ENCODE data around the gene GCNT3. TPM values are rescaled to one million over a fixed set of nuclear protein-coding genes. Genes with fewer than 3 reads are reported as not detected.
"Not testable (repeated sequence)": the region's sequence is repeated elsewhere in the genome, so short reads cannot be mapped to it uniquely, and the experiment has no call there.

The GCNT3 gene
- total RNA-seq, 1 experiment from 2014 or later: 0.52 TPM

DNA sequence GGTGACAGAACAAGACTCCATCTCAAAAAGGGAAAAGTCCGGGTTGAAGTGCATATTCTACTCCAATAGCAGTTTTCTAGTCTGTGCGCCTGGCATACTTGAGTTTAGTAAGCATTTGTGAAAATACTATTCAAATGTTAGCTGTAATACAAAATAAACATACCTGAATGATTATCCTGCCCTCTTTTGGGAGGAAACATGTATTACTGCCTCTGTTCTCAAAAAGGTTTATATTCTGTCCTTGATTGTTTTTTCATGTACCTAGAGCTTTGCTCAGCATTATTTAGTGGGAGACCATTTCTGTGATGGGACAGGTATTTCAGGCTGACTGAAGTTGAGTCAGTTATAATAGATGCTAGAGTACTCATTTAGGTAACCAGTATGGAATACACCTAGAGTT is 25.9 kb downstream of the GCNT3 start:
- BruUV-seq (replicated peaks); H3K9me2 ChIP-seq (ENCODE audit: insufficient read depth); H3K9me3 ChIP-seq (ENCODE audit: insufficient read depth, low read depth); H3K27me3 ChIP-seq (ENCODE audit: insufficient read depth, low read depth); intact Hi-C loops (cut with micrococcal nuclease; ENCODE audit: unreplicated experiment); DNase-seq; H3F3A ChIP-seq (ENCODE audit: insufficient read depth, low read depth); H3K4me1 ChIP-seq (replicated peaks; ENCODE audit: insufficient read depth); H2AFZ ChIP-seq; H3K27ac ChIP-seq; H3K79me2 ChIP-seq (ENCODE audit: low read depth); H3K4me2 ChIP-seq; H3K36me3 ChIP-seq (ENCODE audit: low read depth); H3K4me3 ChIP-seq; H4K20me1 ChIP-seq (ENCODE audit: insufficient read depth); CTCF ChIA-PET: not testable (repeated sequence)
- POLR2A ChIA-PET (ENCODE audit: unreplicated experiment): interaction anchor here (0.6 kb wide), 1 partner anchor 198 kb away, joined by 3 read pairs; no protein-coding TSS in a partner anchor
- peak; percentile 40; the same call in 1 of the 2 replicates for TF ChIP-seq CTCF (conservative IDR thresholded peaks at IDR 0.05)

GRCh38 chr15:59642351-59642750 is 30.8 kb downstream of the GCNT3 start:
- no peaks in the 10 kb centered on the region for H4K20me1 ChIP-seq (ENCODE audit: insufficient read depth)
- no TSS peak for BruUV-seq (replicated peaks)
- POLR2A ChIA-PET (ENCODE audit: unreplicated experiment): no interaction called here
- no peaks in the 10 kb centered on the region; the same call in 1 of the 2 replicates for H3K79me2 ChIP-seq (ENCODE audit: low read depth)
- H3K27me3 ChIP-seq (ENCODE audit: insufficient read depth, low read depth): no peaks in the 10 kb centered on the region
- intact Hi-C loops (cut with micrococcal nuclease; ENCODE audit: unreplicated experiment): no loop called here
- no peak overlapping the region for H3K4me2 ChIP-seq
- H3K36me3 ChIP-seq (ENCODE audit: low read depth): peaks cover 9% of the 10 kb centered on the region; the same call in 1 of the 2 replicates
- H3K9me3 ChIP-seq (ENCODE audit: insufficient read depth, low read depth): no peaks in the 10 kb centered on the region
- H3F3A ChIP-seq (ENCODE audit: insufficient read depth, low read depth): no peaks in the 10 kb centered on the region
- H3K4me3 ChIP-seq: no peak overlapping the region
- H3K9me2 ChIP-seq (ENCODE audit: insufficient read depth): no peaks in the 10 kb centered on the region
- CTCF ChIA-PET: interaction anchor here (0.7 kb wide), 1 partner anchor 10 kb away, joined by 16 read pairs; no protein-coding TSS in a partner anchor
- no peak for TF ChIP-seq EZH2 (IDR thresholded peaks at IDR 0.05; ENCODE audit: low read depth)
- peak; percentile 56 for TF ChIP-seq CTCF (conservative IDR thresholded peaks at IDR 0.05)
- no peak for DNase-seq
- H2AFZ ChIP-seq: no peak overlapping the region
- H3K27ac ChIP-seq: no peak overlapping the region
- H3K4me1 ChIP-seq (replicated peaks; ENCODE audit: insufficient read depth): no peaks in the 10 kb centered on the region

DNA sequence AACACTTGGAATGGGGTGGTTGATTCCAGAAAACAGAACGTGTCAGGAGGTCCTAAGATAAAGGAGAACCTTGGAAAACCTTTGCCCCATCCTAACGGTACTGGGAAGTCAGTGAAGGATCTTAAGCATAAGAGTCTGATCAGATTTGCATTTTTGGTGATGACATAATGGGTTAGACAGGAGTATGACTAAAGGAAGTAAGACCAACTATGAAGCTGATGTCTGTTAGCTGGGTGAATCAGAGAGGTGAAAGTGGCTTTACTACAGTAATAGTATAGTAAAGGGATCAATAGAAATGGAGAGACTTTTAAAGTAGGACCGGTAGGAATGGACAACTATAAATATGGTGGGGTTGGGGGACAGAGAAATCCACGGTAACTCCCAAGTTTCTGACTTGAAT is 33.2 kb downstream of the GCNT3 start:
- ChIA-PET CTCF (no interaction called here), POLR2A (ENCODE audit: unreplicated experiment) (no interaction called here)
- H3F3A ChIP-seq (ENCODE audit: insufficient read depth, low read depth): no peaks in the 10 kb centered on the region
- DNase-seq: no peak
- BruUV-seq (replicated peaks): no TSS peak
- H4K20me1 ChIP-seq (ENCODE audit: insufficient read depth): no peaks in the 10 kb centered on the region
- H3K9me3 ChIP-seq (ENCODE audit: insufficient read depth, low read depth): no peaks in the 10 kb centered on the region
- peaks cover 9% of the 10 kb centered on the region; the same call in 1 of the 2 replicates for H3K36me3 ChIP-seq (ENCODE audit: low read depth)
- intact Hi-C loops (cut with micrococcal nuclease; ENCODE audit: unreplicated experiment): no loop called here
- TF ChIP-seq CTCF (conservative IDR thresholded peaks at IDR 0.05): no peak
- no peak for TF ChIP-seq EZH2 (IDR thresholded peaks at IDR 0.05; ENCODE audit: low read depth)
- H3K27me3 ChIP-seq (ENCODE audit: insufficient read depth, low read depth): no peaks in the 10 kb centered on the region
- H3K4me2 ChIP-seq: no peak overlapping the region
- no peak overlapping the region for H3K27ac ChIP-seq
- H2AFZ ChIP-seq: no peak overlapping the region
- no peaks in the 10 kb centered on the region for H3K9me2 ChIP-seq (ENCODE audit: insufficient read depth)
- no peaks in the 10 kb centered on the region for H3K4me1 ChIP-seq (replicated peaks; ENCODE audit: insufficient read depth)
- H3K4me3 ChIP-seq: no peak overlapping the region
- H3K79me2 ChIP-seq (ENCODE audit: low read depth): no peaks in the 10 kb centered on the region; the same call in 1 of the 2 replicates

DNA sequence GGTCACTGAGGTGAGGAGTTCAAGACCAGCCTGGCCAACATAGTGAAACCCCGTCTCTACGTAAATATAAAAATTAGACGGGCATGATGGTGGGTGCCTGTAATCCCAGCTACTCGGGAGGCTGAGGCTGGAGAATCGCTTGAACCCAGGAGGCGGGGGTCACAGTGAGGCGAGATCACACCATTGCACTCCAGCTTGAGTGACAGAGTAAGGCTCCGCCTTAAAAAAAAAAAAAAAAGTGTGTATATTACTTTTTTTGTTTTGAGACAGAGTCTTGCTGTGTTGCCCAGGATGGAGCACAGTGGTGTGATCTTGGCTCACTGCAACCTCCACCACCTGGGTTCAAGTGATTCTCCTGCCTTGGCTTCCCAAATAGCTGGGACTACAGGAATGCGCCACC is 34.2 kb downstream of the GCNT3 start:
- BruUV-seq (replicated peaks); DNase-seq; H4K20me1 ChIP-seq (ENCODE audit: insufficient read depth); H2AFZ ChIP-seq; H3K9me3 ChIP-seq (ENCODE audit: insufficient read depth, low read depth); H3K27ac ChIP-seq; CTCF ChIA-PET; H3K79me2 ChIP-seq (ENCODE audit: low read depth); H3K4me1 ChIP-seq (replicated peaks; ENCODE audit: insufficient read depth); H3K9me2 ChIP-seq (ENCODE audit: insufficient read depth); POLR2A ChIA-PET (ENCODE audit: unreplicated experiment); intact Hi-C loops (cut with micrococcal nuclease; ENCODE audit: unreplicated experiment); H3K4me2 ChIP-seq; H3F3A ChIP-seq (ENCODE audit: insufficient read depth, low read depth); H3K27me3 ChIP-seq (ENCODE audit: insufficient read depth, low read depth); H3K4me3 ChIP-seq: not testable (repeated sequence)
- H3K36me3 ChIP-seq (ENCODE audit: low read depth): peaks cover 12% of the 10 kb centered on the region; the same call in 1 of the 2 replicates
